K562 (cell line): Measurements from ENCODE around the gene CTSL. TPM values are rescaled to one million over a fixed set of nuclear protein-coding genes. Genes with fewer than 3 reads are reported as not detected.

Experiments used
- ATAC-seq: fragments of 200-7000 bp; cut with Tn5 transposase; 3 replicates; pipeline ENCODE4 v1.9.1; 2020; ENCODE audit warnings: moderate library complexity
- BruUV-seq: library from RNA; stranded (reverse); fragments of 400-500 nt; replicated peaks from 2 replicates; lab custom pipeline; 2021; lab: Mats Ljungman, UMichigan
- CTCF ChIA-PET: fragments of 300-600 bp; formaldehyde crosslinking; extraction: SDS; loops from one replicate; lab custom pipeline; 2021; ENCODE audit warnings: low intra/inter-chr PET ratio; lab: Yijun Ruan, JAX
- POLR2A ChIA-PET: fragments of 300-600, 350-650 bp; sonication (Branson Sonifier 250); formaldehyde crosslinking; extraction: SDS; loops from one replicate; lab custom pipeline; 2021; ENCODE audit warnings: antibody characterized with exemption, inconsistent platforms; lab: Yijun Ruan, JAX
- DNase-seq, 4 experiments: peaks; one replicate each; pipeline versions ENCODE4 v3.0.0 to v3.0.0-alpha.2; 2011 to 2018; ENCODE audit warnings: low spot score in 3 of 4, mixed read lengths in 3 of 4; ENCODE audit errors: extremely low read depth in 1 of 4
- FAIRE-seq: peaks from 2 replicates; lab custom pipeline; 2011; peaks lifted over from hg19 to GRCh38; lab: Jason Lieb, UNC
- H2AFZ ChIP-seq: 2 replicates; pipeline ENCODE4 v1.6.0; 2011; ENCODE audit warnings: low read depth, low read length, control low read depth, inconsistent platforms
- H3K27ac ChIP-seq: fragments of 200-600 bp; 3 replicates; pipeline ENCODE4 v1.8.0; 2011; ENCODE audit warnings: low read depth, mild to moderate bottlenecking, control low read depth, inconsistent platforms, low read length, moderate library complexity, mixed read lengths; ENCODE audit errors: extremely low read depth
- H3K27me3 ChIP-seq, 2 experiments: fragments of 300-600 bp in 1 of 2; 2 replicates in 1 of 2; 3 replicates in 1 of 2; pipeline versions ENCODE4 v1.6.0 to v1.8.0; 2011; ENCODE audit warnings: inconsistent platforms in 2 of 2, low read length in 2 of 2, mild to moderate bottlenecking in 1 of 2, mixed read lengths in 1 of 2, moderate library complexity in 1 of 2; ENCODE audit not compliant: control insufficient read depth in 2 of 2, insufficient read depth in 2 of 2
- H3K36me3 ChIP-seq: fragments of 300-600 bp; 3 replicates; pipeline ENCODE4 v1.8.0; 2011; ENCODE audit warnings: mild to moderate bottlenecking, low read length, inconsistent platforms; ENCODE audit not compliant: control insufficient read depth, insufficient read depth
- H3K4me1 ChIP-seq, 2 experiments: fragments of 200-600 bp in 1 of 2; replicated peaks in 1 of 2; 2 replicates in 1 of 2; 3 replicates in 1 of 2; pipeline versions ENCODE4 v1.5.1 to v1.8.0; 2011; ENCODE audit warnings: inconsistent platforms in 2 of 2, low read length in 2 of 2, mild to moderate bottlenecking in 1 of 2, mixed read lengths in 1 of 2, moderate library complexity in 1 of 2; ENCODE audit not compliant: control insufficient read depth in 2 of 2, insufficient read depth in 2 of 2
- H3K4me2 ChIP-seq: 2 replicates; pipeline ENCODE4 v1.6.1; 2011; ENCODE audit warnings: low read length, control low read depth, inconsistent platforms, mixed read lengths; ENCODE audit not compliant: insufficient read depth
- H3K4me3 ChIP-seq: fragments of 200-600 bp; sonication (generic), shearing (Covaris generic); 2 replicates; pipeline ENCODE4 v1.5.1; 2016; ENCODE audit warnings: control low read depth, inconsistent platforms
- H3K79me2 ChIP-seq: fragments of 200-600 bp; 3 replicates; pipeline ENCODE4 v1.8.0; 2011; ENCODE audit warnings: low read length, inconsistent platforms; ENCODE audit not compliant: control insufficient read depth, insufficient read depth
- H3K9ac ChIP-seq, 2 experiments: 2 replicates each; pipeline versions ENCODE4 v1.6.0 to v1.6.1; 2011; ENCODE audit warnings: low read depth in 2 of 2, low read length in 2 of 2, control low read depth in 1 of 2, inconsistent platforms in 1 of 2, mild to moderate bottlenecking in 1 of 2, mixed read lengths in 1 of 2; ENCODE audit not compliant: insufficient read depth in 1 of 2
- H3K9me1 ChIP-seq: one replicate; pipeline ENCODE4 v1.6.0; 2011; ENCODE audit warnings: inconsistent platforms, mild to moderate bottlenecking, low read length, moderate library complexity; ENCODE audit not compliant: control insufficient read depth, insufficient read depth
- H3K9me3 ChIP-seq: replicated peaks from 2 replicates; pipeline ENCODE4 v1.5.1; 2011; ENCODE audit warnings: low read depth, low read length, inconsistent platforms; ENCODE audit not compliant: control insufficient read depth, insufficient read depth
- H4K20me1 ChIP-seq: replicated peaks from 2 replicates; pipeline ENCODE4 v1.6.1; 2011; ENCODE audit warnings: low read length, inconsistent platforms, mixed read lengths; ENCODE audit not compliant: control insufficient read depth, insufficient read depth
- CBX1 ChIP-seq: sonication (generic); IDR thresholded peaks from 2 replicates; pipeline ENCODE4 v1.6.1; 2016; ENCODE audit warnings: antibody characterized with exemption, low read depth, mild to moderate bottlenecking
- CEBPG ChIP-seq, 3 experiments: fragments of 200-800 bp in 1 of 3; sonication (Bioruptor generic) in 1 of 3; sonication (generic) in 1 of 3; formaldehyde crosslinking in 1 of 3; IDR thresholded peaks in 2 of 3; conservative IDR thresholded peaks in 1 of 3; 2 replicates each; pipeline versions ENCODE4 v1.6.1 to v1.8.0; 2016 to 2022; ENCODE audit warnings: missing compliant biosample characterization in 2 of 3, missing genetic modification characterization in 2 of 3, mild to moderate bottlenecking in 1 of 3, missing genetic modification reagents in 1 of 3
- CHD4 ChIP-seq: fragments of 200-600 bp; sonication (generic); IDR thresholded peaks from 3 replicates; pipeline ENCODE4 v1.6.1; 2012; ENCODE audit warnings: low read depth, mild to moderate bottlenecking, mixed read lengths, low read length, inconsistent platforms; ENCODE audit not compliant: insufficient read depth, insufficient replicate concordance, poor library complexity, severe bottlenecking
- ELK1 ChIP-seq: sonication (generic); formaldehyde crosslinking; IDR thresholded peaks from 2 replicates; pipeline ENCODE4 v1.8.1; 2022; ENCODE audit warnings: missing genetic modification reagents
- ESRRA ChIP-seq: fragments of 450-650 bp; IDR thresholded peaks from 2 replicates; pipeline ENCODE4 v1.6.1; 2014; ENCODE audit warnings: low read depth, mild to moderate bottlenecking, moderate library complexity, borderline replicate concordance
- HDAC1 ChIP-seq, 2 experiments: fragments of 450-650 bp; IDR thresholded peaks; 2 replicates each; pipeline ENCODE4 v1.6.1; 2016 to 2017; ENCODE audit warnings: inconsistent platforms in 1 of 2, mild to moderate bottlenecking in 1 of 2, moderate library complexity in 1 of 2
- HMGN3 ChIP-seq: IDR thresholded peaks from 2 replicates; pipeline ENCODE4 v1.6.1; 2011; ENCODE audit warnings: borderline replicate concordance, low read depth, mild to moderate bottlenecking, mixed read lengths, low read length; ENCODE audit not compliant: insufficient read length; ENCODE audit errors: extremely low read depth
- MAFK ChIP-seq: IDR thresholded peaks from 2 replicates; pipeline ENCODE4 v1.6.1; 2011; ENCODE audit warnings: low read length, improper control_type of control experiment
- MIER1 ChIP-seq: fragments of 450-650 bp; IDR thresholded peaks from 2 replicates; pipeline ENCODE4 v1.6.1; 2016; ENCODE audit warnings: antibody characterized with exemption, mild to moderate bottlenecking, low read depth
- NR2C2 ChIP-seq, 2 experiments: fragments of 200-800 bp in 1 of 2; sonication (Bioruptor generic) in 1 of 2; sonication (generic) in 1 of 2; formaldehyde crosslinking in 1 of 2; IDR thresholded peaks; 2 replicates each; pipeline versions ENCODE4 v1.6.1 to v1.8.0; 2016 to 2022; ENCODE audit warnings: mild to moderate bottlenecking in 1 of 2, missing compliant biosample characterization in 1 of 2, missing genetic modification characterization in 1 of 2, missing genetic modification reagents in 1 of 2
- RAD51 ChIP-seq: fragments of 450-650 bp; IDR thresholded peaks from 2 replicates; pipeline ENCODE4 v1.7.1; 2016; ENCODE audit warnings: low read depth, mild to moderate bottlenecking, borderline replicate concordance
- SAFB ChIP-seq: fragments of 200-400 bp; formaldehyde crosslinking; IDR thresholded peaks from 2 replicates; pipeline ENCODE4 v1.6.1; 2017; ENCODE audit warnings: low read depth, low read length, borderline replicate concordance
- SREBF2 ChIP-seq: sonication (generic); formaldehyde crosslinking; IDR thresholded peaks from 2 replicates; pipeline ENCODE4 v1.4.0; 2020; ENCODE audit warnings: mild to moderate bottlenecking, missing genetic modification reagents
- ZKSCAN1 ChIP-seq: fragments of 150-350 bp; IDR thresholded peaks from 2 replicates; pipeline ENCODE4 v1.6.1; 2016; ENCODE audit warnings: low read depth, low read length
- ZNF121 ChIP-seq: sonication (generic); formaldehyde crosslinking; conservative IDR thresholded peaks from 2 replicates; pipeline ENCODE4 v1.8.0; 2022; ENCODE audit warnings: missing genetic modification reagents
- ZNF282 ChIP-seq: sonication (generic); formaldehyde crosslinking; IDR thresholded peaks from 2 replicates; pipeline ENCODE4 v1.8.1; 2023; ENCODE audit warnings: missing genetic modification reagents
- ZNF77 ChIP-seq: fragments of 250-450 bp; sonication (Bioruptor Pico); IDR thresholded peaks from 2 replicates; pipeline ENCODE4 v1.5.0; 2020
- WGBS: fragments of 100-300 bp; shearing (Covaris generic); methylation state at CpG from one replicate; pipeline ENCODE4 v1.1.6; 2016; ENCODE audit warnings: low coverage, mixed read lengths; ENCODE audit not compliant: insufficient coverage; ENCODE audit errors: missing lambda C conversion rate; 5-methylcytosine and 5-hydroxymethylcytosine counted together
- in situ Hi-C: fragments of 300-500 bp; cut with MboI; formaldehyde crosslinking; loops from 4 replicates; pipeline ENCODE4 v1.15.0; 2018; ENCODE audit warnings: inconsistent platforms, mixed read lengths
- intact Hi-C: fragments of 100-400 bp; cut with micrococcal nuclease; formaldehyde crosslinking; loops from 2 replicates; pipeline ENCODE4 v1.14.2; 2022
- polyA plus RNA-seq, 8 experiments: library from polyadenylated mRNA; depleted of rRNA in 4 of 8; stranded (reverse) in 5 of 8; unstranded in 3 of 8; fragments of >200 nt; fragmentation: Nextera tagmentation in 2 of 8; fragmentation: Illumina TruSeq in 1 of 8; extraction: Ambion mirVana in 2 of 8; extraction: Trizol in 1 of 8; gene quantifications; 2 replicates each; pipeline versions ENCODE4 v1.2.1 to v1.2.3, GENCODE V29; 2011 to 2014; ENCODE audit warnings: inconsistent platforms in 1 of 8, missing spikeins in 1 of 8
- total RNA-seq, 7 experiments: library from RNA; depleted of rRNA in 6 of 7; stranded (reverse); fragments of >200 nt in 6 of 7; fragmentation: Illumina TruSeq in 2 of 7; extraction: Trizol in 2 of 7; gene quantifications; 2 replicates each; pipeline versions ENCODE4 v1.2.1 to v1.2.3, GENCODE V29; 2011 to 2021; ENCODE audit warnings: low replicate concordance in 1 of 7
- TF ChIP-seq, protein P1 (sequence below): IDR thresholded peaks from 2 replicates; pipeline ENCODE4 v1.6.1; 2014; ENCODE audit warnings: antibody characterized with exemption
- TF ChIP-seq, protein P2 (sequence below): sonication (generic); formaldehyde crosslinking; IDR thresholded peaks from 2 replicates; pipeline ENCODE4 v1.8.0; 2022; ENCODE audit warnings: missing genetic modification reagents, mild to moderate bottlenecking, borderline replicate concordance

CTSL gene
- total and polyA plus RNA-seq, 9 of the 15 experiments (the other 6 are each of a cell fraction or from before 2014, with no cell fraction given), result 55.9 to 165 (median 93.7) TPM

DNA sequence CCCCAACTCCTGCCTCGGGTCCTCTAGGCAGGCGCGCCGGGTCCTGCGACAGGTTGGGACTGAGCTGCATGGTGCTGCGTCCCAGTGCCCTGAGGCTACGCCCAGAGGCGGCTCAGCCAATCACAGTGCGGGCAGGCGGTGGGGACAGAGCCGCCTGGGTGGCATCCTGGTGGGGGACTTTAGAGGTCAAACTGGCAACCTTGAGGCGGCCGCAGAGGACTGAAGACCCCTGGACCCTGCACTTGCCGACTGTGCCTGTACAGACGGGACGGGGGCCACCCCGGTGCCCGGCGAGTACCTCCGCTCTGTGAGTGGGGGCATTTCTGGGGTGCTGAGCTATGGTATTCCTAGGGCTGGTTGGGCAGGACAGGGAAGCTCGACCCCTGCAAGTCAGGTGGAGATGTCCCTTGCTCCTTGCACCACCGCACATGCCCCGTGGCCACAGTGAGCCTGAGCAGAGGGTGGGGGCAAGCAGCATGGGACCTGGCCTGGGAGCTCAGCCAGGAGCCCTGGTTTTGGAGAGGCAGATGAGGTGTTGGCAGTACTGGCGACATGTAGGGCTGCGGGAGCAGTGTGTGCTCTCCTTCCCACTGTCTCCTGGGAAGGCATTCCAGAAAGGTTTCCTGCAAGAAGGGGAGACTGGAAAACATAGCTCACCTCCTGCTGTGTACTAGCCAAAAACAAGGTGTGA, 45.5 kb downstream of the CTSL start:
- 75% methylated on average over 20 of the region's 25 CpGs for WGBS
- Histone ChIP-seq H3K27ac (no peak overlapping the region), H3K4me2 (no peak overlapping the region), H3K4me1 (peaks cover 8 to 17% of the 10 kb centered on the region in 2 experiments; a peak in 4 of 5 replicates), H2AFZ (no peak overlapping the region), H3K4me3 (no peak overlapping the region), H3K27me3 (no peaks in the 10 kb centered on the region), H3K79me2 (no peaks in the 10 kb centered on the region), H4K20me1 (no peaks in the 10 kb centered on the region), H3K9ac (no peak overlapping the region), H3K36me3 (no peaks in the 10 kb centered on the region), H3K9me1 (no peaks in the 10 kb centered on the region), H3K9me3 (no peaks in the 10 kb centered on the region)
- BruUV-seq, result no TSS peak
- intact Hi-C loops (no loop called here), in situ Hi-C loops (no loop called here)
- ChIA-PET POLR2A (interaction anchor here (1.4 kb wide), 1 partner anchor 21 kb away, joined by 4 read pairs; no protein-coding TSS in a partner anchor), CTCF (no interaction called here)
- DNase-seq (no peak), ATAC-seq (no peak; the same call in 2 of the 3 replicates), FAIRE-seq (no peak)
- TF ChIP-seq MAFK (no peak), ZNF121 (CRISPR knock-in tag) (no peak), ZNF77 (no peak), ELK1 (CRISPR knock-in tag) (no peak), ESRRA (no peak), SAFB (no peak), MIER1 (no peak), HMGN3 (no peak), CHD4 (no peak), NR2C2 (CRISPR knock-in tag; IDR thresholded peaks at IDR 0.05) (no peak), NR2C2 (tag; IDR thresholded peaks at IDR 0.05) (no peak), CEBPG (CRISPR knock-in tag; IDR thresholded peaks at IDR 0.05) (no peak), CEBPG (tag; conservative IDR thresholded peaks at IDR 0.05 in 1 of 2, IDR thresholded peaks at IDR 0.05 in 1 of 2) (no peak), RAD51 (no peak), SREBF2 (CRISPR knock-in tag) (no peak), ZKSCAN1 (no peak), HDAC1 (IDR thresholded peaks at IDR 0.05) (no peak), CBX1 (no peak), ZNF282 (no peak)
- TF ChIP-seq, protein P1, sequence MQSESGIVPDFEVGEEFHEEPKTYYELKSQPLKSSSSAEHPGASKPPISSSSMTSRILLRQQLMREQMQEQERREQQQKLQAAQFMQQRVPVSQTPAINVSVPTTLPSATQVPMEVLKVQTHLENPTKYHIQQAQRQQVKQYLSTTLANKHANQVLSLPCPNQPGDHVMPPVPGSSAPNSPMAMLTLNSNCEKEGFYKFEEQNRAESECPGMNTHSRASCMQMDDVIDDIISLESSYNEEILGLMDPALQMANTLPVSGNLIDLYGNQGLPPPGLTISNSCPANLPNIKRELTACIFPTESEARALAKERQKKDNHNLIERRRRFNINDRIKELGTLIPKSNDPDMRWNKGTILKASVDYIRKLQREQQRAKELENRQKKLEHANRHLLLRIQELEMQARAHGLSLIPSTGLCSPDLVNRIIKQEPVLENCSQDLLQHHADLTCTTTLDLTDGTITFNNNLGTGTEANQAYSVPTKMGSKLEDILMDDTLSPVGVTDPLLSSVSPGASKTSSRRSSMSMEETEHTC, result no peak
- TF ChIP-seq, protein P2, sequence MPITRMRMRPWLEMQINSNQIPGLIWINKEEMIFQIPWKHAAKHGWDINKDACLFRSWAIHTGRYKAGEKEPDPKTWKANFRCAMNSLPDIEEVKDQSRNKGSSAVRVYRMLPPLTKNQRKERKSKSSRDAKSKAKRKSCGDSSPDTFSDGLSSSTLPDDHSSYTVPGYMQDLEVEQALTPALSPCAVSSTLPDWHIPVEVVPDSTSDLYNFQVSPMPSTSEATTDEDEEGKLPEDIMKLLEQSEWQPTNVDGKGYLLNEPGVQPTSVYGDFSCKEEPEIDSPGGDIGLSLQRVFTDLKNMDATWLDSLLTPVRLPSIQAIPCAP (CRISPR knock-in tag), result no peak
